GM19023 (cell line): ENCODE results near the gene SEMA5A.
A peak's percentile ranks its signal among the peaks of the same experiment; 100 is the strongest.
"Not testable (repeated sequence)": the region's sequence is repeated elsewhere in the genome, so short reads cannot be mapped to it uniquely, and the experiment has no call there.

Experiments used
- ATAC-seq: cut with Tn5 transposase; IDR thresholded peaks from one replicate; pipeline ENCODE4 v1.9.1; 2021; ENCODE audit warnings: mild to moderate bottlenecking, moderate library complexity; ENCODE audit not compliant: unreplicated experiment

The SEMA5A gene

GRCh38 chr5:9401786-9402472 lies 143.9 kb downstream of the SEMA5A start:
- no peak for ATAC-seq

- not testable (repeated sequence) for ATAC-seq
Observed at GRCh38 chr5:9399783-9400182, 146.1 kb downstream of the SEMA5A start.

- ATAC-seq, result no peak
Observed at GRCh38 chr5:9399094-9399493, 146.8 kb downstream of the SEMA5A start.

- no peak for ATAC-seq
Observed at GRCh38 chr5:9398227-9398626, 147.6 kb downstream of the SEMA5A start.

- ATAC-seq, result no peak
Observed at GRCh38 chr5:9396285-9396770, 149.5 kb downstream of the SEMA5A start.

- ATAC-seq, result no peak
Observed at GRCh38 chr5:9395706-9396105, 150.2 kb downstream of the SEMA5A start.

- no peak for ATAC-seq
Observed at GRCh38 chr5:9394221-9394620, 151.7 kb downstream of the SEMA5A start.

- no peak for ATAC-seq
Observed at GRCh38 chr5:9392625-9393024, 153.2 kb downstream of the SEMA5A start.

GRCh38 chr5:9391080-9391479 lies 154.8 kb downstream of the SEMA5A start:
- ATAC-seq, result no peak

GRCh38 chr5:9390113-9390512 lies 155.8 kb downstream of the SEMA5A start:
- ATAC-seq, result no peak

- ATAC-seq, result no peak
Observed at GRCh38 chr5:9388941-9389674, 156.8 kb downstream of the SEMA5A start.

GRCh38 chr5:9387879-9388278 lies 158.0 kb downstream of the SEMA5A start:
- no peak for ATAC-seq

GRCh38 chr5:9386945-9387344 lies 158.9 kb downstream of the SEMA5A start:
- ATAC-seq, result no peak

- ATAC-seq, result no peak
Observed at GRCh38 chr5:9382522-9382921, 163.4 kb downstream of the SEMA5A start.

- ATAC-seq, result peak; percentile 90
Observed at GRCh38 chr5:9381464-9381863, 164.4 kb downstream of the SEMA5A start.

- no peak for ATAC-seq
Observed at GRCh38 chr5:9380109-9380508, 165.8 kb downstream of the SEMA5A start.

- ATAC-seq, result no peak
Observed at GRCh38 chr5:9376363-9377117, 169.3 kb downstream of the SEMA5A start.

- ATAC-seq, result no peak
Observed at GRCh38 chr5:9375756-9376155, 170.1 kb downstream of the SEMA5A start.

GRCh38 chr5:9374025-9374424 lies 171.8 kb downstream of the SEMA5A start:
- no peak for ATAC-seq

GRCh38 chr5:9373571-9373970 lies 172.3 kb downstream of the SEMA5A start:
- no peak for ATAC-seq

GRCh38 chr5:9370256-9370655 lies 175.6 kb downstream of the SEMA5A start:
- no peak for ATAC-seq

- ATAC-seq, result no peak
Observed at GRCh38 chr5:9365512-9365911, 180.4 kb downstream of the SEMA5A start.
